Stimulated activated CD8-positive, alpha-beta memory T cell treated with anti-CD3 and anti-CD28 coated beads, Interleukin-2, amount 100 ng/mL, for 1 hour (primary cell): ENCODE data around the gene MAP3K4.

Source experiments
- DNase-seq, 2 donors: peaks; one replicate each; pipeline ENCODE4 v3.0.0-alpha.2; 2020; ENCODE audit warnings: low read depth in 2 of 2

MAP3K4 gene

DNA sequence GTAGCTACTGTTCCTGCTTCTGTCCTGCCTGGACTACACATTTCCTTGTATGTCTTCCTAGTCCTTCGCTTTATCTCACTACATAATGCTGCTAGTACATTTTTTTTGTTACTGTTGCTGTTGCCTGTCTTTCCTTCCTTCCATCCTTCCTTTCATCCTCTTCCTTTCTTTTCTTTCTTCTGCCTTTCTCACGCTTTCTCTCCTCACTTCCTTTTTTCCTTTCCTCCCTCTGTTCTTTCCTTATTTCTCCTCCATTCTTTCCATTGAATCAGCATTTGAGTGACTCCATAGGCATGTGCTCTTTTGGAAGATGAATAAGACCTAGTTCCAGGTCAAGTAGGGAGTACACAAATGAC is 46.3 kb downstream of the MAP3K4 start:
- DNase-seq, result no peak

GRCh38 chr6:161038229-161039031 is 46.9 kb downstream of the MAP3K4 start:
- DNase-seq, result no peak

GRCh38 chr6:161041274-161041673 is 49.7 kb downstream of the MAP3K4 start:
- no peak for DNase-seq

DNA sequence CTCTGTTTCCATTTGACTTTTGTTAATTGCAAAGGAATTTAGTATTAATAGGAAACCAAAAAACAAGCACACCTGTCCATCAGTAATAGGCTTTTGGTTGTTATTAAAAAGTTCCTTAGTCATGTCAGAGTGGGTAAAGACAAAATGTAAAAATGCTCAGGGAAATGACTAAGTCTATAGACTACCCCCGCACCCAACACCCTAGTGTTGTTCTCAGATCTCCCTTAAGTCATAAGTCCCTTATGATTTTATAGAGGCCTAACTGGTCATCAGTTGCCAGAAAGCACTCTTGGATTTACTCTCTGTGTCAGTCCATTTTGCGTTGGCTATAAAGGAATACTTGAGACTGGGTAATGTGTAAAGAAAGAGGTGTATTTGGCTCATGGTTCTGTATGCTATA is 52.8 kb downstream of the MAP3K4 start:
- DNase-seq, result no peak

DNA sequence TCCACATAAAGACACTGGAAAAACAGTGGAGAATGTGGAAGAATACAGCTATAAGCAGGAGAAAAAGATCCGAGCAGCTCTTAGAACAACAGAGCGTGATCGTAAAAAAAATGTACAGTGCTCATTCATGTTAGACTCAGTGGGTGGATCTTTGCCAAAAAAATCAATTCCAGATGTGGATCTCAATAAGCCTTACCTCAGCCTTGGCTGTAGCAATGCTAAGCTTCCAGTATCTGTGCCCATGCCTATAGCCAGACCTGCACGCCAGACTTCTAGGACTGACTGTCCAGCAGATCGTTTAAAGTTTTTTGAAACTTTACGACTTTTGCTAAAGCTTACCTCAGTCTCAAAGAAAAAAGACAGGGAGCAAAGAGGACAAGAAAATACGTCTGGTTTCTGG is 57.1 kb downstream of the MAP3K4 start:
- no peak for DNase-seq

DNA sequence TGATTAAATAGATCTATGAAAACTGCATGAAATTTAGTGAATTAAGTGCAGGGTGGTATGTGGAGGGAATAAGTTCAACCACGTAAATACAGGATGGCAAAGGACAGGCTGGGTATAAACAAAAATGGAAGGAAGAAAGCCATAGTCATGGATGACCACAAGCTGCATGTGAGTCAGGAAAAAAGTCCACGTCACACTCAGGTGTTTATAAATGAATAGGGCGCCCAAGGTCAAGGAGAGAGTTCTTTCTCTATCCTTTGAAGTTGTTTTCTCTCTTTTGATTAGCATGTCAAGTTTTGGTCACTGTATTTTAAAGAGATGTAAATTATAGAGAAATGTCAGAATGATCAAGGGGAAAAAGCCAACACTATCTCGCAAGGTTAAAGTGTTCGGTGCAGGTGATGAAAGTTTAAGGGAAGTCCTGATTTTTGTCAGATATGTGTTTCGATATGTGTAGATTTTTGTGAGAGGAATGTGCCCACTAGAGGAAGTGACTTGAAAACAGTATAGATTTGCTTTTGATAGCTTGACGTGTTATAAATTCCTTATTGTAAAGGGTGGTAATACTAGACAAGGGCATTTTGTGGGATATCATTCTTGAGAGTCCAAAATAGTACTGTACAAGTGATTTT is 58.7 kb downstream of the MAP3K4 start:
- DNase-seq, result no peak

DNA sequence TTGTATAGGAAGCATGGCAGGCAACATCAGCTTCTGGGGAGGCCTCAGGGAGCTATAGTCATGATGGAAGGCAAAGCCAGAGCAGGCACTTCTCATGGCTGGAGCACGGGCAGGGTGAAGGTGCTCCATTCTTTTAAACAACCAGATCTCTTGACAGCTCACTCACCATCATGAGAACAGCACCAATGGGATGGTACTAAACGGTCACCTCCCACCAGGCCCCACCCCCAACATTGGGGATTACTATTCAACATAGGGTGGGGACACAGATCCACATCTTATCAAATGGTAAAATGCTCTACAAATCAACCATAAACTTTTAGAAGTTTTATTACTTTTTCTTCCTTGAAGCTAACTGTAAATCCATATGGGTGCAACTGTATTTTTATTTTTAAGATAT is 61.5 kb downstream of the MAP3K4 start:
- no peak for DNase-seq

DNA sequence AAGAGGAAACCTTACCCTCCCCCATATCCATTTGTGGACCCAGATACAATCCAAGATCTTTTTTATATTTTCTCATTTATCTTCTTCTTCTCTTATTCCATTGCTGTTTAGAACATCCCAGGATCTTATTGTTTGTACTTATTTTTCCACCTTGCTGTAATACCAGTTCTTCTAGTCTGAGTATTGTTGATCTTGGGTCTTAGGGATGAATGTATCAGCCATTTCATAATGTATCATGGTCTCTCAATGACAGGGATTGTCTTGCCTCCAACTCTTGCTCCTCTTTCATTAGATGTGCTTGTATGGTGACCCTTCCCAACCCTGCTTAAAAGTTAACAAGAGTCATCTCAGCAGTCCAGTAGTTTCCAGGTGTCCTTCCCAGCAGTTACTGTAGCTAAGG is 63.3 kb downstream of the MAP3K4 start:
- DNase-seq, result no peak

DNA sequence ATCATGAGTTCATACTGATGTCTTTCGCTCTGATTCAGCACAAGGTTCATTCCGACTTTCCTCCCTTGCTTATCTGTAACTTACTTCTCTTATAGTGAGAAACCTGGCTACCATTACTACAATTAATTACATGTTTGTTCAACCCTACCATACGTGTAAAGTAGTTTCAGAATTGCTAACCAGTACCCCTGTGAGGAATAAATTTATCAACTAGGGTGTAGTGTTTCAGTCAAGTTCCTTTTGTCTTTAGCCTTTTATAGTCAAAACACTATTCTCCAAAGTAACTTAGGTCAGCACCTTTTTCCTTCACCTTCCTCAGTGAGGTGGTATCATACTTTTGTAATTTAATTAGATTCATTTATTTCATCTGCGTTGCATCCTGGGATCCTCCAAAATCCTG is 64.9 kb downstream of the MAP3K4 start:
- no peak for DNase-seq

- no peak for DNase-seq
Measured at GRCh38 chr6:161057103-161058091, 65.8 kb downstream of the MAP3K4 start.

GRCh38 chr6:161058741-161059140 is 67.2 kb downstream of the MAP3K4 start:
- DNase-seq, result no peak

- DNase-seq, result no peak
Measured at GRCh38 chr6:161061576-161061975, 70.0 kb downstream of the MAP3K4 start.

DNA sequence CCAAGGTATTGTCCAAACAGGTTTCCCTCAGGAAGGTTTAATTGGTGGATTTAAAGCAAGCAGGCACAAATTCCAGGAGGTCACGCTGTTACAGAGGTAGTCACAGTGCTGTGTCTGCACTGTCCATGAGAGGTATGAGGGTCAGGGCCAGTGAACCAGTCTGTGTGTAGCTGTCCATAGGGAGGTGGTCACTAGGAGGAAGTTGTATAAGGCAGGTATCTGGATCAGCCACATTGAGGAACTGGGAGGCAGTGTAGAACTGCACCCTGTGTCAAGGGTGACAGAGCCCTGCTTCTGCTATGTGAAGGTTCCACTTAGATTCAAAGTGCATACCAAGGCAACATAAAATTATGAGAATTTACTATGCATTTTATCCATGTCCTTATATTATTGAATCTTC is 73.3 kb downstream of the MAP3K4 start:
- DNase-seq, result no peak

GRCh38 chr6:161066511-161066910 is 74.9 kb downstream of the MAP3K4 start:
- DNase-seq, result no peak

DNA sequence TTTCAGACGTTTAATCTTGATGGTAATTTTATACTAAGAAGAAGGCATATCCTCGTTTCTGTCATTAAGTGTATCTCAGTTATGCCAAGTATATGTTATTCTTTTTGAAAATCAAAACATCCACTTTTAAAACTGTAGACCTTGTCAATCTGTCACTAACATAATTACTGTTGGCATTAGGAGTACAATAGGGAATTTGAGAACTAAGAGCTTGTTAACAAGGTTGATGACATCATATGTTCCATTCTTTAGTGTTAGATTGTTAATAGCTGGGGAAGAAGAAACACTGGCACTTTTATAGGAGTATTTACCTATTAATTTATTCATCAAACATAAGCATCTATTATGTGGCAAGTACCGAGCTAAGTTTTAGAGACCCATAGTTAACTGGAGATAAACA is 76.2 kb downstream of the MAP3K4 start:
- no peak for DNase-seq

- DNase-seq, result no peak
Measured at GRCh38 chr6:161068321-161068741, 76.8 kb downstream of the MAP3K4 start.

GRCh38 chr6:161073930-161074329 is 82.4 kb downstream of the MAP3K4 start:
- DNase-seq, result no peak

DNA sequence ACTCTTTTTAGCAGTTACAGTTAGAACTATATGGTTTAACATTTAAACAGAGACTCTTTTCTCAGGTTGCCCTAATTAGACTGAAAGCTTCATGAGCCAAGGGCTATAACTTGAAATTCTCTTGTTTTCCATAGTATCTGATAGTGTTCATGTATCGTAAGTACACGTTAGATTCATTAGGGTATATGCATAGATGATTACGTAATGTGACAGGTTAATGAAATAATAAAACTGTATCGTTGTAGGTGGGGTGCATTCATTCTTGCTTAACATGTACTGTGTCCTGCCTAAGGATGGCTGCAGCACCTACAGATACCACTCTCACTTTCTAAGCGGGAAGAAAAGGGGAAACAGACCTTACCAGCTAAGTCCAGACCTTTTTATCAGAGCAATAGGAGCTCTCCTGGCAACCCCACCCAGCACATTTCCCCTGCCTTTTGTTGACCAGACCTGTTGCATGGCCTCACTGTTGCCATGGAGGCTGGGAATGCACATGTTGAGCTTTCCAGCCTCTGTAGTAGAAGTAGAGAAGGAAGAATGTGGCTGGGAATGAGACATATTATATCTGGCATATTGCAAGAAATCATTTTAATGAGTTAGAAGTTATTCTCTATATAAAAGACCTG is 83.0 kb downstream of the MAP3K4 start:
- no peak for DNase-seq

GRCh38 chr6:161076181-161076677 is 84.7 kb downstream of the MAP3K4 start:
- no peak for DNase-seq

DNA sequence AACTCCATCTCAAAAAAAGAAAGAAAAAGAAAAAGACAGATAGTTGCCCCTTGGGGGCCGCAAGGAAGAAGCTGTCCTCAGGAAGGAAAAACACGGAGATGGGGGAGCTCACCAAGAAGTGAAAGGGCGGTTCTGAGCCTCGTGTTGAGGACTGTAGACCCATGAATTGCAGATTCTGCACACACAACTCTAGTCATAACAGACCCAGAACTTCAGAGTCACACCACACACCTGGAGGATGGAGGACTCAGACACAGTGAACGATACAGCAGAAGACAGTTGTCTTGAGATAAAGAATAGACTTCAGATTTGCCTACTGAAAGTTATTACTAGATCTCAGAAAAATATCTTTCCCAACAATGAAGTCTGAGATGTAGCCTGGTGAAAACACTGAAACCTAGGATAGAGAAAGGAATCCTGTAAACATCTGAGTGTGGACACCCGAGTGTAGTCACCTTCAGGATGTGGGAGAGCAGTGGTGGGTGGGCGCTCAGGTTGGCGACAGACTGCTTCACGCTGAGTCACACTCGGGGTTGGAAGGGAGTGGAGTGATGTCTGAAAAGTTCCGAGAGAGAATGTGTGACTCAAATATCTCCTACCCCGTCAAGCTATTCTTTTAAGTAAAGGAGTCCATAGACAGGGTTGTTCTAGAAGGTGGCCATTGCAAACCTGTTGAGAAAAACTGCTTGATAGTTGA is 88.1 kb downstream of the MAP3K4 start:
- DNase-seq, result peak in 1 of 2 donors; percentile 4
